ENCODE data around the gene ANO7.

DNA sequence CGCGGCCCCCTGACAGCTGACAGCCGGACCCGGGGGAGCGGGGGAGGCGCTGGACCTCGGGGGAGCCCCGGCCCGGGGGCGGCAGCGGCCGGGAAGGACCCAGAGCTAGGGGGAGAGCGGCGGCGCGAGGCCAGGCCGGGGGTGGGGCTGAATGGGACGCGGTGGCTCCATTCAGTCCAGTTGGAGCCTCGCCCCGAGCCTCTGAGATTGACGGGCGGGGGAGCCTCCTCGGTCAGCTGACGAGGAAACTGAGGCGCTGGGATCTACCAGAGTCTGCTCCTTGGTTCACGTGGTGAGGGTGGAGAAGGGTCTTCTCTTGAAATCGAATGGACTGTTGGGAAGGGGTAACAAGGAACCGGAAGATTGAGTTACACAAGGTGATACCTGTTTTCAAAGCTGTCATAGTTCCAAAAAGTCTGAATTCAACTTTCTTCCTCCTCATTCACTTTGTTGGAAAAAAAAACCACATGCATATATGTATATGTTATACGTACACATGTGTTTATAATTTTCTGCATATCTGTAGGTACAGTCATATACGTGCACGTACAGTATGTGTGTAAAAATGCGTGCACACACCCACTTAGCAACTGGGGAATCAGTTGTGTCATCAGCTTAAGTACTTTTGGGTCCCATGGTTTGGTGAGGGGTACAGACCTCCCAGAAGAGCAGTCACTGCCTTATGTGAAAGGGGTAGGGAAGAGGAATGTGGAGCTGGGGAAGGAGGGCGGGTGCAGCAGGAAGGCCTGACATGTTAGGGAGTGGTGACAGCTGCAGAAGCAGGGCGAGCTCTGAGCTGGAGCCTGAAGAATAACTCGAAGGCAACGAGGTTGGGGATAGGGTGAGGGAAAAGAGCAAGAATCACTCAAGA, 37.6 kb upstream of the ANO7 start:
- TF ChIP-seq CTCF (IDR thresholded peaks at IDR 0.05): no peak
- TF ChIP-seq EP300 (IDR thresholded peaks at IDR 0.05): no peak
- no peak for TF ChIP-seq POLR2AphosphoS5 (IDR thresholded peaks at IDR 0.05)
- no peak for TF ChIP-seq POLR2A (IDR thresholded peaks at IDR 0.05)

Measured in sigmoid colon (tissue), 4 donors.